Measurements from ENCODE around the gene TBC1D22A.

Gene TBC1D22A

DNA sequence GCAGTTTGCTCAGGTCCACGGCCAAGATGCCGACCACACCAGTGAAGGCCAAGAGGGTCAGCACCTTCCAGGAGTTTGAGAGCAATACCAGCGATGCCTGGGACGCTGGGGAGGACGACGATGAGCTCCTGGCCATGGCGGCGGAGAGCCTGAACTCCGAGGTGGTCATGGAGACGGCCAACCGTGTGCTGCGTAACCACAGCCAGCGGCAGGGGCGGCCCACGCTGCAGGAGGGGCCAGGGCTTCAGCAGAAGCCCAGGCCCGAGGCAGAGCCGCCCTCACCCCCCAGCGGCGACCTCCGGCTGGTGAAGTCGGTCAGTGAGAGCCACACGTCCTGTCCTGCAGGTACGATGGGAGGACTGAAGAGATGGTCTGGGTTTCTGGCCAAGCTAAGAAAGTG lies 31.0 kb downstream of the TBC1D22A start:
- DNase-seq (ENCODE audit: low read depth in 2 of 2), result no peak
- no peak overlapping the region for H3K4me3 ChIP-seq (replicated peaks in 1 of 2; ENCODE audit: low read depth in 2 of 2, low read length in 2 of 2)
- TF ChIP-seq, protein P1, sequence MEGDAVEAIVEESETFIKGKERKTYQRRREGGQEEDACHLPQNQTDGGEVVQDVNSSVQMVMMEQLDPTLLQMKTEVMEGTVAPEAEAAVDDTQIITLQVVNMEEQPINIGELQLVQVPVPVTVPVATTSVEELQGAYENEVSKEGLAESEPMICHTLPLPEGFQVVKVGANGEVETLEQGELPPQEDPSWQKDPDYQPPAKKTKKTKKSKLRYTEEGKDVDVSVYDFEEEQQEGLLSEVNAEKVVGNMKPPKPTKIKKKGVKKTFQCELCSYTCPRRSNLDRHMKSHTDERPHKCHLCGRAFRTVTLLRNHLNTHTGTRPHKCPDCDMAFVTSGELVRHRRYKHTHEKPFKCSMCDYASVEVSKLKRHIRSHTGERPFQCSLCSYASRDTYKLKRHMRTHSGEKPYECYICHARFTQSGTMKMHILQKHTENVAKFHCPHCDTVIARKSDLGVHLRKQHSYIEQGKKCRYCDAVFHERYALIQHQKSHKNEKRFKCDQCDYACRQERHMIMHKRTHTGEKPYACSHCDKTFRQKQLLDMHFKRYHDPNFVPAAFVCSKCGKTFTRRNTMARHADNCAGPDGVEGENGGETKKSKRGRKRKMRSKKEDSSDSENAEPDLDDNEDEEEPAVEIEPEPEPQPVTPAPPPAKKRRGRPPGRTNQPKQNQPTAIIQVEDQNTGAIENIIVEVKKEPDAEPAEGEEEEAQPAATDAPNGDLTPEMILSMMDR (IDR thresholded peaks at IDR 0.05; ENCODE audit: low read depth, low read length), result no peak

DNA sequence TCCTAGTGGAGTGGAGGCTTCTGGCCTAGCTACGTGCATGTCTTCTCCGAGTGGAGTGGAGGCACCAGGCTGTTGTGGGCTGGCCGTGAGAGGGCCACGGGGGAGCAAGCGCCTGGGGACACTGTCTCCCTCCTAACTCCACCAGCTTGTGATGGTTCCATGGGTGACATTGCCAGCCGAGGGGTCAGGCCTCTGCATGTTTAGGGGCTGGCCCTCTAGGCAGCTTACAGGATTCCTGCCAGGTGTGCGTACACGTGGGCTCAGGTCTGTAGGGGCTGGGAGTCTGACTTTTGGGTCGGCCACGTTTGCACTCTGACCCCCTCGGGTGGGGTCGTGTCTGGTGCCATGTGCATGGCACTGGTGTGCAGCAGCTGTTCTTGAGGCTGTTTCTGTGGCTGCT lies 31.6 kb downstream of the TBC1D22A start:
- H3K4me3 ChIP-seq (replicated peaks in 1 of 2; ENCODE audit: low read depth in 2 of 2, low read length in 2 of 2), result no peak overlapping the region
- TF ChIP-seq, protein P1 (IDR thresholded peaks at IDR 0.05; ENCODE audit: low read depth, low read length), result no peak
- no peak for DNase-seq (ENCODE audit: low read depth in 2 of 2)

DNA sequence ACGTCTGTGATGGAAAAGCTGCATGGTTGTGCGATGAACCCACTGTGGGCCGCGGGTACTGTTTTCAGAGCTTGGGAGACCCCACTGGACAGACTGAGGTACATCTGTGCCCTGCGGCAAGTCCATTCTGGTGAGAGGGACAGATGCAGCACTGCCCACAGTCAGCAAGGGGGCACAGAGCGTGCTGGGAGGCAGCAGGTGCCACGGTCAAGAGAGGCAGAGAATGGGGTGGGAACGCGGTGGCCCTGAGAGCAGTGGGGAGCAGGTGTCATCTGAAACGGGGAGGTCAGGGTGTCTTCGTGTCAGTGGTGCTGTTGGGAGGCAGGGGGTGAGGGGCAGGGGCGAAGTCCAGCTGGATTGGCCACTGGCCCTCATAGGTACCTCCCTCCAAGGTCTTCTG lies 32.0 kb downstream of the TBC1D22A start:
- TF ChIP-seq, protein P1 (IDR thresholded peaks at IDR 0.05; ENCODE audit: low read depth, low read length), result no peak
- DNase-seq (ENCODE audit: low read depth in 2 of 2), result no peak
- H3K4me3 ChIP-seq (replicated peaks in 1 of 2; ENCODE audit: low read depth in 2 of 2, low read length in 2 of 2), result no peak overlapping the region

DNA sequence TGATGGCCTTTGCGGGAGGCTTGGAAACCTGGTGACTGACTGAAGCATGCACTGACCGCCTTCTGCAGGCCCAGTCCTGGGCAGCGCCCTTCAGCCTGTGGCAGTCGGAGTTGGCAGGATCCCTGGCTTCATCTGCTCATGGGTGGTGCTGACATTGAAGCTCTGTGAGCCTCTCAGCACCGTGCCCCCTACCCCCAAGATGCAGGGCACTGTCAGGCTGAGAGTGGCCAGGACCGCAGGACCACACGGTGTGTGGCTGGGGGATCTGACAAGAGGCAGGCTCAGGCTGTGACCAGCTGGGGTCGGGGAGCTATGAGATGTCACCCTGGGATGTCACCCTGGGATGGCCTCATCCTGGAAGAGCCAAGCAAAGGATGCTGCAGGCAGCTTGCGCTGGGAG lies 32.7 kb downstream of the TBC1D22A start:
- no peak for DNase-seq (ENCODE audit: low read depth in 2 of 2)
- TF ChIP-seq, protein P1 (IDR thresholded peaks at IDR 0.05; ENCODE audit: low read depth, low read length), result no peak
- H3K4me3 ChIP-seq (replicated peaks in 1 of 2; ENCODE audit: low read depth in 2 of 2, low read length in 2 of 2), result no peak overlapping the region

DNA sequence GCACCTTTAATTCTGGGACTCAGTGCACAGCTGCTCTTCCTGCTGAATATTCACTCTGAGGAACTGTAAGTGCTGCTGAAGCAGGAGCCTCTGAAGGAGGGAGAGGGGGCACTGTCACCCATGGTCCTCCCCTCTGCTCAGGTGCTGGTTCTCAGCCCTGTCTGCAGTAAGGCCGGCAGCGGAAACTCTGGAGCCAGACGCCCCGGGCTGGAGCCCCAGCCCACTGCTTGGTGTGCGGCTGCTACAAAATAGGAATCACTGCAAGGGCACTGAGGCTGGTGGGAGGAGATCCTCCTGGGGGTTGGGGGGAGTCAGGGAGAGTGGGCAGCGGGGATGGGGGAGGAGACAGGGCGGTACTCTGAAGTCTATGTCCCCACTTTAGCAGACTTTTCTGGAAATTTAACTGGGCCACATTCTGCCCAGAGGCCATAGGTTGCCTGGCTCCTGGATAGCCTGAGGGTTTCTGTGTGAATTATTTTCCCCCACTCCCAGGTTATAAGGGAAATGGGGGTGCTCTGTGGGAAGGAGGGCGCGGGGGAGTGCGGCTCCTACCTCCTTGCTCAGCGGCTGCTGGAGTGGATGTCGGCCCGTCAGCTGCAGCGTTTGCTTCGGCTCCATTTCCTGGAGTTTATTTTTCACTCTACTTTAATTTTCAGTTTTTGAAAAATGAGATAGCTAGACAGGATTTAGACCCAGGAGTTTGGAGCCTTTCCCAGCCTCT lies 33.6 kb downstream of the TBC1D22A start:
- TF ChIP-seq, protein P1 (IDR thresholded peaks at IDR 0.05; ENCODE audit: low read depth, low read length), result no peak

DNA sequence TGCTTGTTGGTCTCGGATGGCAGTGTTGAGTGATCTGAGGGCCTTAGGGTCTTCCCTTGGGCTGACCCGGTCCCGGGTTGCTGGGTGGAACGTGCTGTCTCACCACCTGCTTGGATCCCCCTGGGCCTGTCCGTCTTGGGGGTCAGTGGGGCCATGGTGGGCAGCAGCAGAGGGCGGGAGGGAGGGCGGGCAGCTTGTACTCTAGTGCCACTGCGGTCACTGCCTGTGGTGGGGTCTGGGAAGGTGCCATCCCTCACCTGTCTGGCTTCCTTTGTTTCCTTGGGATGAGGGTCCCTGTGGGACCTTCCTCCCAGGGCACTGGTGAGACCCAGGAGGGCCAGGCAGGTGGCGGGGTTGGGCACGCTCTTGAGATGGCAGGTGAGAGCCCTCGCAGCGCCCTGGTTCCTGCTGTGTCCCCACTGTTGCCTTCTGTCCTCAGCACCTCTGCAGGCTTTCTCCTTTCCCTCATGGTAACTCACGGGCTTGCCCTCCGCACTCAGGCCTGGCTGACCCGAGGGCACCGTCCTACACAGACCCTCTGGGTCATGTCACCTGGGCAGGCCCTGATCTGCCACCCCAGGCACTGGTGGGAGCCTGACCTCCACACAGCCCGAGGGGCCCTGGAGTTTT lies 34.2 kb downstream of the TBC1D22A start:
- DNase-seq (ENCODE audit: low read depth in 2 of 2), result no peak
- no peak overlapping the region for H3K4me3 ChIP-seq (replicated peaks in 1 of 2; ENCODE audit: low read depth in 2 of 2, low read length in 2 of 2)
- TF ChIP-seq, protein P1 (IDR thresholded peaks at IDR 0.05; ENCODE audit: low read depth, low read length), result no peak

More for the DNA sequence above, 33.6 kb downstream of the TBC1D22A start:
- H3K4me3 ChIP-seq (replicated peaks in 1 of 2; ENCODE audit: low read depth in 2 of 2, low read length in 2 of 2), result no peak overlapping the region
- DNase-seq (ENCODE audit: low read depth in 2 of 2), result no peak
